ENCODE measurements around the gene AKNA.

The AKNA gene

GRCh38 chr9:114413861-114414301, 26.1 kb upstream of the AKNA start:
- no peaks in the 10 kb centered on the region for H3K27me3 ChIP-seq (ENCODE audit: control insufficient read depth in 1 of 2, insufficient read depth in 2 of 2, low read length in 2 of 2)
- peaks cover 13% of the 10 kb centered on the region for H3K4me1 ChIP-seq (ENCODE audit: insufficient read depth, low read length)
- no peak overlapping the region for H3K4me3 ChIP-seq (ENCODE audit: low read depth in 1 of 2, low read length in 2 of 2)
- H3K27ac ChIP-seq (ENCODE audit: low read depth, low read length) = peak overlapping the region; percentile 27
- H3K9me3 ChIP-seq (ENCODE audit: low read length) = no peaks in the 10 kb centered on the region
- no peak overlapping the region for H3K9ac ChIP-seq (ENCODE audit: low read length)
- peaks cover 3% of the 10 kb centered on the region for H3K36me3 ChIP-seq (ENCODE audit: insufficient read depth, low read length)

GRCh38 chr9:114412048-114412683, 24.4 kb upstream of the AKNA start:
- H3K9me3 ChIP-seq (ENCODE audit: low read length) = no peaks in the 10 kb centered on the region
- peaks cover 13% of the 10 kb centered on the region for H3K4me1 ChIP-seq (ENCODE audit: insufficient read depth, low read length)
- H3K9ac ChIP-seq (ENCODE audit: low read length) = no peak overlapping the region
- no peak overlapping the region for H3K4me3 ChIP-seq (ENCODE audit: low read depth in 1 of 2, low read length in 2 of 2)
- H3K36me3 ChIP-seq (ENCODE audit: insufficient read depth, low read length) = no peaks in the 10 kb centered on the region
- H3K27ac ChIP-seq (ENCODE audit: low read depth, low read length) = no peak overlapping the region
- H3K27me3 ChIP-seq (ENCODE audit: control insufficient read depth in 1 of 2, insufficient read depth in 2 of 2, low read length in 2 of 2) = no peaks in the 10 kb centered on the region

DNA sequence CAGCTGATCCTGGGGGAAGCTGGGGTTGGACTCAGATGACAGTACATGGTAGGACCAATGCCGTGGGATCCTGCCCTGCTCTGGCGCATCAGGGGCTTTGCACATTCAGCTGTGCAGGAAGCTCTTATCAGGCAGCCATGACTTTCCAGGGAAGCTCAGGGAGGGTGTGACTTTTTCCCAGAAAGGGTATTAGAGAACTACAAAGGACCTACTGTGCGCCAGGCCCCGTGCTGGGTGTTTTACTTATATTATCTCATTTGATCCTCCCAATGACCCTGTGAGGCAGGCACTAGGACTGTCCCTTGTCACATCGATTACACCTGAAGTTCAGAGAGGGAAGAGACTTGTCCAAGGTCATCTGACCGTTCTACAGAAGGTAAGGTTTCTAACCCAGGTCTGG, 23.7 kb upstream of the AKNA start:
- Histone ChIP-seq H3K4me1 (ENCODE audit: insufficient read depth, low read length) (peaks cover 13% of the 10 kb centered on the region), H3K9me3 (ENCODE audit: low read length) (no peaks in the 10 kb centered on the region), H3K27ac (ENCODE audit: low read depth, low read length) (no peak overlapping the region), H3K27me3 (ENCODE audit: control insufficient read depth in 1 of 2, insufficient read depth in 2 of 2, low read length in 2 of 2) (no peaks in the 10 kb centered on the region), H3K4me3 (ENCODE audit: low read depth in 1 of 2, low read length in 2 of 2) (no peak overlapping the region), H3K9ac (ENCODE audit: low read length) (no peak overlapping the region), H3K36me3 (ENCODE audit: insufficient read depth, low read length) (no peaks in the 10 kb centered on the region)

GRCh38 chr9:114410910-114411309, 23.1 kb upstream of the AKNA start:
- Histone ChIP-seq H3K27ac (ENCODE audit: low read depth, low read length) (no peak overlapping the region), H3K4me3 (ENCODE audit: low read depth in 1 of 2, low read length in 2 of 2) (no peak overlapping the region), H3K36me3 (ENCODE audit: insufficient read depth, low read length) (no peaks in the 10 kb centered on the region), H3K4me1 (ENCODE audit: insufficient read depth, low read length) (peaks cover 13% of the 10 kb centered on the region), H3K27me3 (ENCODE audit: control insufficient read depth in 1 of 2, insufficient read depth in 2 of 2, low read length in 2 of 2) (no peaks in the 10 kb centered on the region), H3K9me3 (ENCODE audit: low read length) (no peaks in the 10 kb centered on the region), H3K9ac (ENCODE audit: low read length) (no peak overlapping the region)

DNA sequence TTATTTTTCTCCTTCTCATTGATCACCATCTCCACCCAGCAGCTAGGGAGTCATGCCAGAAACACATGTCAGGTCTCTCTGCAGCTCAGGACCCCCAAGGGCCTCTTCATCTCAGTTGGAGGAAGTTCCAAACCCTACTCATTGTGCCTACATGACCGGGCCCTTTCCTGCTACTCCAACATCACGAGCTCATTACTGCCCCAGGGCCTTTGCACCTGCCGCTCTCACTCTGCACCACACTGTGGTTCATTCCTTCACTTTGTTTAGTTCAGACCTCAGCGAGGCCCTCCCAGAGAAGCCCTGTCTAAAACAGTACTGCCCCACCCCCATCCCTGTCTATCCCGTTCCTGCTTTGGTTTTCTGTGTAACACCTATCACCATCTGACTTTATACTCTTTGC, 22.1 kb upstream of the AKNA start:
- Histone ChIP-seq H3K27me3 (ENCODE audit: control insufficient read depth in 1 of 2, insufficient read depth in 2 of 2, low read length in 2 of 2) (no peaks in the 10 kb centered on the region), H3K36me3 (ENCODE audit: insufficient read depth, low read length) (no peaks in the 10 kb centered on the region), H3K27ac (ENCODE audit: low read depth, low read length) (no peak overlapping the region), H3K9me3 (ENCODE audit: low read length) (no peaks in the 10 kb centered on the region), H3K4me1 (ENCODE audit: insufficient read depth, low read length) (peaks cover 13% of the 10 kb centered on the region), H3K4me3 (ENCODE audit: low read depth in 1 of 2, low read length in 2 of 2) (no peak overlapping the region), H3K9ac (ENCODE audit: low read length) (no peak overlapping the region)

GRCh38 chr9:114409103-114409780, 21.5 kb upstream of the AKNA start:
- Histone ChIP-seq H3K9ac (ENCODE audit: low read length) (no peak overlapping the region), H3K27me3 (ENCODE audit: control insufficient read depth in 1 of 2, insufficient read depth in 2 of 2, low read length in 2 of 2) (no peaks in the 10 kb centered on the region), H3K4me1 (ENCODE audit: insufficient read depth, low read length) (peaks cover 9% of the 10 kb centered on the region), H3K9me3 (ENCODE audit: low read length) (no peaks in the 10 kb centered on the region), H3K4me3 (ENCODE audit: low read depth in 1 of 2, low read length in 2 of 2) (no peak overlapping the region), H3K36me3 (ENCODE audit: insufficient read depth, low read length) (peaks cover 4% of the 10 kb centered on the region), H3K27ac (ENCODE audit: low read depth, low read length) (no peak overlapping the region)

GRCh38 chr9:114408645-114409044, 20.9 kb upstream of the AKNA start:
- H3K9ac ChIP-seq (ENCODE audit: low read length) = no peak overlapping the region
- H3K27ac ChIP-seq (ENCODE audit: low read depth, low read length) = no peak overlapping the region
- peaks cover 4% of the 10 kb centered on the region for H3K36me3 ChIP-seq (ENCODE audit: insufficient read depth, low read length)
- no peak overlapping the region for H3K4me3 ChIP-seq (ENCODE audit: low read depth in 1 of 2, low read length in 2 of 2)
- no peaks in the 10 kb centered on the region for H3K9me3 ChIP-seq (ENCODE audit: low read length)
- no peaks in the 10 kb centered on the region for H3K27me3 ChIP-seq (ENCODE audit: control insufficient read depth in 1 of 2, insufficient read depth in 2 of 2, low read length in 2 of 2)
- peaks cover 3% of the 10 kb centered on the region for H3K4me1 ChIP-seq (ENCODE audit: insufficient read depth, low read length)

GRCh38 chr9:114407889-114408288, 20.1 kb upstream of the AKNA start:
- Histone ChIP-seq H3K36me3 (ENCODE audit: insufficient read depth, low read length) (peaks cover 4% of the 10 kb centered on the region), H3K4me3 (ENCODE audit: low read depth in 1 of 2, low read length in 2 of 2) (no peak overlapping the region), H3K27ac (ENCODE audit: low read depth, low read length) (no peak overlapping the region), H3K4me1 (ENCODE audit: insufficient read depth, low read length) (no peaks in the 10 kb centered on the region), H3K9me3 (ENCODE audit: low read length) (no peaks in the 10 kb centered on the region), H3K27me3 (ENCODE audit: control insufficient read depth in 1 of 2, insufficient read depth in 2 of 2, low read length in 2 of 2) (no peaks in the 10 kb centered on the region), H3K9ac (ENCODE audit: low read length) (no peak overlapping the region)

GRCh38 chr9:114406441-114406840, 18.7 kb upstream of the AKNA start:
- Histone ChIP-seq H3K4me1 (ENCODE audit: insufficient read depth, low read length) (no peaks in the 10 kb centered on the region), H3K9ac (ENCODE audit: low read length) (no peak overlapping the region), H3K4me3 (ENCODE audit: low read depth in 1 of 2, low read length in 2 of 2) (no peak overlapping the region), H3K27me3 (ENCODE audit: control insufficient read depth in 1 of 2, insufficient read depth in 2 of 2, low read length in 2 of 2) (no peaks in the 10 kb centered on the region), H3K9me3 (ENCODE audit: low read length) (no peaks in the 10 kb centered on the region), H3K27ac (ENCODE audit: low read depth, low read length) (no peak overlapping the region), H3K36me3 (ENCODE audit: insufficient read depth, low read length) (peaks cover 4% of the 10 kb centered on the region)

DNA sequence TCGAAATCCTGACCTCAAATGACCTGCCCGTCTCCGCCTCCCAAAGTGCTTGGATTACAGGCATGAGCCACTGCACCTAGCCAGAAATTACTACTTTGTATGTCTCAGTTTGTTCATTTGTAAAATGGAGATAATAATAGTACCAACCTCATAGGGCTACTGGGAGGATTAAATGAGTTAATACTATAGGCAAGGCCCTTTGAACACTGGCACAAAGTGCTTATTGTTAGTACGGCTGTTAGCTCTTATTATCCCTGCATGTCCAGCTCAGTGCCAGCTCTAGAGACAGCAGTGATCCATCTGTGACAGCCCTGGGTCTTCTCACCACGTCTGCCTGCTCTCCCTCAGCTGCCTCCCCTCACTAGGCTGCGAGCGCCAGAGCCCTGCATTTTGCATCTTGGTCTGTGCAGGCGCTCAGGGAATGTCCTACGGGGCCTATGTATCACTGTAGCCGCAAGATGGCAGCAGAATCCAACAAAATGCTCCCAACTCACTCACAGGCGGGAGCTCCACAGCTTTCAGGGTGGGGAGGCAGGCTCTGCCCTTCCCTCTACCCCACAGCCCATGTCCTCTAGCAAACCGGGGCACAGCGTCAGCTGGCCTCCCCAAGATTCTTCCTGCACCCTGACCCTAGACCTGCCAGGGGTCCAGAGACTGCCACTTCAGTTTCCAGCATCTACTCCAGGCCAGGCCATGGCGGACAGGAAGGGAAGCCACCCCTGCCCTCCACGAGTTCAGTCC, 17.7 kb upstream of the AKNA start:
- Histone ChIP-seq H3K27ac (ENCODE audit: low read depth, low read length) (no peak overlapping the region), H3K27me3 (ENCODE audit: control insufficient read depth in 1 of 2, insufficient read depth in 2 of 2, low read length in 2 of 2) (no peaks in the 10 kb centered on the region), H3K9me3 (ENCODE audit: low read length) (no peaks in the 10 kb centered on the region), H3K9ac (ENCODE audit: low read length) (no peak overlapping the region), H3K36me3 (ENCODE audit: insufficient read depth, low read length) (peaks cover 4% of the 10 kb centered on the region), H3K4me1 (ENCODE audit: insufficient read depth, low read length) (no peaks in the 10 kb centered on the region), H3K4me3 (ENCODE audit: low read depth in 1 of 2, low read length in 2 of 2) (no peak overlapping the region)

DNA sequence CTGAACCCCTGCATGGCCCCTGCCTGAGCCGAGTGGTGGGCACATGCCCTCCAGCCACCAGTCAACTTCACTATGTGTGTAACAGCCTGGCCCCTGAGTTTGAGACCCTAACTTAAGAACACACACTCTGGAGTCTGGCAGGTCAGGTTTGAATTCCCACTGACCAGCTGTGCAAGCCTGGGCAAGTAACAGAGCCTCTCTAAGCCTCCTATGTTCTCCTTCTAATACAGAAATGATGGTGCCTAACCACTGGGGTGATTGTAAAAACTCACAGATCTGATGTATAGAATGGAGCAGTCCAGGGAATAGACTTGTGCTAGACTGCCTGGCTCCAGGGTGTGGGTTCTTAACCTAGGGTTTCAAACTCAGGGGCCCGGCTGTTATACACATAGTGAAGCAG, 16.7 kb upstream of the AKNA start:
- peaks cover 4% of the 10 kb centered on the region for H3K36me3 ChIP-seq (ENCODE audit: insufficient read depth, low read length)
- no peaks in the 10 kb centered on the region for H3K4me1 ChIP-seq (ENCODE audit: insufficient read depth, low read length)
- H3K9me3 ChIP-seq (ENCODE audit: low read length) = no peaks in the 10 kb centered on the region
- no peak overlapping the region for H3K9ac ChIP-seq (ENCODE audit: low read length)
- no peak overlapping the region for H3K27ac ChIP-seq (ENCODE audit: low read depth, low read length)
- no peak overlapping the region for H3K4me3 ChIP-seq (ENCODE audit: low read depth in 1 of 2, low read length in 2 of 2)
- H3K27me3 ChIP-seq (ENCODE audit: control insufficient read depth in 1 of 2, insufficient read depth in 2 of 2, low read length in 2 of 2) = no peaks in the 10 kb centered on the region
